Endodermal cell (in vitro differentiated cells): ENCODE results near the gene RPL38. TPM values are rescaled to one million over a fixed set of nuclear protein-coding genes. Genes with fewer than 3 reads are reported as not detected.

Experiments used
- DNase-seq: peaks from one replicate; pipeline ENCODE4 v3.0.0-alpha.2; 2017
- H3K27ac ChIP-seq: 2 replicates; pipeline ENCODE4 v1.5.1; 2013; ENCODE audit warnings: mild to moderate bottlenecking, low read depth, low read length, moderate library complexity
- H3K27me3 ChIP-seq: 2 replicates; pipeline ENCODE4 v1.6.1; 2013; ENCODE audit warnings: mild to moderate bottlenecking, low read length, moderate library complexity; ENCODE audit not compliant: insufficient read depth, control insufficient read depth, poor library complexity, severe bottlenecking
- H3K36me3 ChIP-seq: 2 replicates; pipeline ENCODE4 v1.7.0; 2013; ENCODE audit warnings: mild to moderate bottlenecking, low read length, moderate library complexity; ENCODE audit not compliant: control insufficient read depth, insufficient read depth
- H3K4me1 ChIP-seq: one replicate; pipeline ENCODE4 v1.7.0; 2013; ENCODE audit warnings: low read length; ENCODE audit not compliant: control insufficient read depth, insufficient read depth
- H3K4me3 ChIP-seq: 2 replicates; pipeline ENCODE4 v1.5.1; 2013; ENCODE audit warnings: mild to moderate bottlenecking, low read length, moderate library complexity
- H3K9ac ChIP-seq: 2 replicates; pipeline ENCODE4 v1.6.1; 2013; ENCODE audit warnings: mild to moderate bottlenecking, low read length, moderate library complexity; ENCODE audit not compliant: poor library complexity, severe bottlenecking; ENCODE audit errors: extremely low read depth
- H3K9me3 ChIP-seq: 2 replicates; pipeline ENCODE4 v1.6.1; 2013; ENCODE audit warnings: mild to moderate bottlenecking, low read length, moderate library complexity; ENCODE audit not compliant: control insufficient read depth
- H3K27ac Mint-ChIP-seq: 2 replicates; pipeline ENCODE4 v1.8.0; 2020; ENCODE audit warnings: mixed read lengths
- H3K27me3 Mint-ChIP-seq: 2 replicates; pipeline ENCODE4 v1.8.0; 2021; ENCODE audit warnings: mild to moderate bottlenecking, mixed read lengths; ENCODE audit not compliant: insufficient read depth
- H3K36me3 Mint-ChIP-seq: 2 replicates; pipeline ENCODE4 v1.8.0; 2020; ENCODE audit warnings: low read depth, mixed read lengths
- H3K4me1 Mint-ChIP-seq: 2 replicates; pipeline ENCODE4 v1.8.0; 2020; ENCODE audit warnings: mixed read lengths
- H3K4me3 Mint-ChIP-seq: 2 replicates; pipeline ENCODE4 v1.8.0; 2020; ENCODE audit warnings: mild to moderate bottlenecking, moderate library complexity, mixed read lengths
- H3K9me3 Mint-ChIP-seq: 2 replicates; pipeline ENCODE4 v1.8.0; 2020; ENCODE audit warnings: mild to moderate bottlenecking, mixed read lengths
- CTCF ChIP-seq: fragments of 200-600 bp; sonication (generic); conservative IDR thresholded peaks from 2 replicates; pipeline ENCODE4 v1.5.0; 2021; ENCODE audit warnings: antibody characterized with exemption, mild to moderate bottlenecking
- WGBS, 2 experiments: methylation state at CpG; one replicate each; pipeline versions ENCODE4 v1.1.5 to v1.1.7; 2013; ENCODE audit warnings: missing lambda C conversion rate in 2 of 2, mixed read lengths in 1 of 2; ENCODE audit not compliant: insufficient coverage in 1 of 2, insufficient read length in 1 of 2; 5-methylcytosine and 5-hydroxymethylcytosine counted together
- total RNA-seq, 2 donors: library from RNA; stranded (reverse); fragmentation: NEBNext Ultra II Directional in 1 of 2; extraction: Animal tissue kit (Norgen Biotek cat#: 25700) in 1 of 2; gene quantifications; 2 replicates in 1 of 2; 3 replicates in 1 of 2; pipeline ENCODE4 v1.2.1, GENCODE V29; 2021

The RPL38 gene
- total RNA-seq, 2 donors from 2014 or later = 1,155 to 1,199 TPM

DNA sequence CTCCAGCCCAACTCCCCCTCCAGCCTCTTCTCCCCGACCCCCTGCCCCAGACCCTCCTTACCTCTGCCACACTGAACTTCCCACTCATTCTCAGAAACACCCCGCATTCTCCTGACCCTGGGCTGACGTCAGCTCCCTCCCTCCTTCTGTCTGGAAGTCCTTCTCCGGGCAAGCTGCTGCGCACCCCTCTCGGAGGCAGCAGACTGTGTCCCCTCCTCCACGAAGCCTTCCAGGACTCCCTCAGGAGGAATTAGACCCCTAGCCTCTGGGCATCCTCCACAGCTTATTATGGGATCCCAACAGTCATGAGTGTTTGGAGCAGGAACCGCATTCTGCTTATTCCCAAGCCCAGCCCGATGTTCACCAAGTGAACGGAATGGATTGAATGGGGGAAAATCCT lies 3.4 kb upstream of the RPL38 start:
- 83% methylated on average over 9 to 10 of the region's 10 CpGs for WGBS, 2 experiments
- Mint-ChIP-seq H3K4me1 (peaks cover 6% of the 10 kb centered on the region), H3K36me3 (peaks cover 14% of the 10 kb centered on the region), H3K9me3 (no peaks in the 10 kb centered on the region), H3K4me3 (no peak overlapping the region), H3K27me3 (peaks cover 31% of the 10 kb centered on the region), H3K27ac (no peak overlapping the region)
- TF ChIP-seq CTCF = no peak
- H3K9me3 ChIP-seq = no peaks in the 10 kb centered on the region
- peaks cover 17% of the 10 kb centered on the region for H3K27me3 ChIP-seq
- peaks cover 6% of the 10 kb centered on the region for H3K4me1 ChIP-seq
- peaks cover 12% of the 10 kb centered on the region for H3K36me3 ChIP-seq
- no peak for DNase-seq
- H3K9ac ChIP-seq = no peak overlapping the region
- no peak overlapping the region for H3K27ac ChIP-seq
- H3K4me3 ChIP-seq = no peak overlapping the region

DNA sequence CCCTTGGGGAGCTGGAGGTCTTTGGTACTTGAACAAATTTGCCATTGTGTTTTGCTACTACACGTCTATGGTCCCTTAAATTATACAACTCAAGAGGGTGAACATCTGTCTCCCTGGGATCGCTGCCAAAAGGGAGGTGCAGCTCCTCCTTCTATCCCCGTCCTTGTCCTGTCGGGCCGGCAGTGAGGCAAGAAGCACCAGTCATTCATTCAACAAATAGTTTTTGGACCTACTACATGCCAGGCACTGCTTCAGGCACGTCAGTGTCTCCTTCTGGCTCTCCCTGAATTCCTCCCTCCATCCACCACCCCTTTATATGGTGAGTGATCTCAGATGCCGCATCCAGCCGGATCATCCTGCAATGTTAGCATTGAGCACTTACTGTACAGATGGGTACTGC lies 2.2 kb upstream of the RPL38 start:
- peaks cover 17% of the 10 kb centered on the region for H3K27me3 ChIP-seq
- H3K9ac ChIP-seq = no peak overlapping the region
- no peaks in the 10 kb centered on the region for H3K9me3 ChIP-seq
- H3K4me1 Mint-ChIP-seq = peaks cover 12% of the 10 kb centered on the region
- H3K4me3 ChIP-seq = no peak overlapping the region
- WGBS, 2 experiments = 90 to 92% methylated on average over 6 to 8 of the region's 8 CpGs
- H3K27me3 Mint-ChIP-seq = peaks cover 23% of the 10 kb centered on the region
- peaks cover 12% of the 10 kb centered on the region for H3K4me1 ChIP-seq
- no peak overlapping the region for H3K27ac ChIP-seq
- peaks cover 24% of the 10 kb centered on the region for H3K36me3 ChIP-seq
- peaks cover 26% of the 10 kb centered on the region for H3K36me3 Mint-ChIP-seq
- DNase-seq = no peak
- no peaks in the 10 kb centered on the region for H3K9me3 Mint-ChIP-seq
- no peak for TF ChIP-seq CTCF
- no peak overlapping the region for H3K27ac Mint-ChIP-seq
- no peak overlapping the region for H3K4me3 Mint-ChIP-seq

- 85 to 88% methylated on average over 10 of the region's 10 CpGs for WGBS, 2 experiments
- no peak for DNase-seq
- Mint-ChIP-seq H3K9me3 (no peaks in the 10 kb centered on the region), H3K27me3 (peaks cover 22% of the 10 kb centered on the region), H3K36me3 (peaks cover 32% of the 10 kb centered on the region), H3K27ac (no peak overlapping the region), H3K4me1 (peaks cover 15% of the 10 kb centered on the region), H3K4me3 (no peak overlapping the region)
- H3K27me3 ChIP-seq = peaks cover 17% of the 10 kb centered on the region
- TF ChIP-seq CTCF = no peak
- H3K4me1 ChIP-seq = peaks cover 13% of the 10 kb centered on the region
- H3K9ac ChIP-seq = no peak overlapping the region
- no peak overlapping the region for H3K27ac ChIP-seq
- peaks cover 31% of the 10 kb centered on the region for H3K36me3 ChIP-seq
- H3K9me3 ChIP-seq = no peaks in the 10 kb centered on the region
- H3K4me3 ChIP-seq = no peak overlapping the region
These were observed 1.5 kb upstream of the RPL38 start for GRCh38 chr17:74201948-74202347.
